ENCODE measurements around the gene VPS35L. TPM values are rescaled to one million over a fixed set of nuclear protein-coding genes. Genes with fewer than 3 reads are reported as not detected.
"Not testable (repeated sequence)": the region's sequence is repeated elsewhere in the genome, so short reads cannot be mapped to it uniquely, and the experiment has no call there.

VPS35L gene
- total RNA-seq, 1 donor from 2014 or later = 79.0 TPM

DNA sequence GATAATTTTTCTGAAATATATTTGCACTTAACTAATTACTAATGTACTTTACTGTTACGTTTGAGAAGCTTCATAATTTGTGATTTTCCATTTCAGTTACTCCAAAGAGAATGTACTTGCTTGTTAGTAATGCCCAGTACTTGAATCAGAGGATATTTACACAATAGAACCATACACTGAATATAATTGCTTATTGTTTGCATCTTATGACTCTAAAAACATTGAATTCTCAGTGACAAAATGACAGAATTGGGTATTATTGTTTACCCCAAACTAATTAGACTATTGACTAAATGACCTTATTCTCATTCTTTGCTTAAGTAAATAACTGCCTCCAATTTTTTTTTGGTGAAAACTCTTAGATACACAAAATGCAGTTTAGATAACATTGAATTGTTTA lies 22.9 kb upstream of the VPS35L start:
- TF ChIP-seq, protein P1, sequence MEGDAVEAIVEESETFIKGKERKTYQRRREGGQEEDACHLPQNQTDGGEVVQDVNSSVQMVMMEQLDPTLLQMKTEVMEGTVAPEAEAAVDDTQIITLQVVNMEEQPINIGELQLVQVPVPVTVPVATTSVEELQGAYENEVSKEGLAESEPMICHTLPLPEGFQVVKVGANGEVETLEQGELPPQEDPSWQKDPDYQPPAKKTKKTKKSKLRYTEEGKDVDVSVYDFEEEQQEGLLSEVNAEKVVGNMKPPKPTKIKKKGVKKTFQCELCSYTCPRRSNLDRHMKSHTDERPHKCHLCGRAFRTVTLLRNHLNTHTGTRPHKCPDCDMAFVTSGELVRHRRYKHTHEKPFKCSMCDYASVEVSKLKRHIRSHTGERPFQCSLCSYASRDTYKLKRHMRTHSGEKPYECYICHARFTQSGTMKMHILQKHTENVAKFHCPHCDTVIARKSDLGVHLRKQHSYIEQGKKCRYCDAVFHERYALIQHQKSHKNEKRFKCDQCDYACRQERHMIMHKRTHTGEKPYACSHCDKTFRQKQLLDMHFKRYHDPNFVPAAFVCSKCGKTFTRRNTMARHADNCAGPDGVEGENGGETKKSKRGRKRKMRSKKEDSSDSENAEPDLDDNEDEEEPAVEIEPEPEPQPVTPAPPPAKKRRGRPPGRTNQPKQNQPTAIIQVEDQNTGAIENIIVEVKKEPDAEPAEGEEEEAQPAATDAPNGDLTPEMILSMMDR (IDR thresholded peaks at IDR 0.05) = no peak
- Mint-ChIP-seq H3K9me3 (ENCODE audit: unreplicated experiment) (no peaks in the 10 kb centered on the region), H3K36me3 (ENCODE audit: unreplicated experiment) (peaks cover 19% of the 10 kb centered on the region), H3K27me3 (ENCODE audit: unreplicated experiment) (no peaks in the 10 kb centered on the region), H3K4me3 (ENCODE audit: unreplicated experiment) (no peak overlapping the region), H3K27ac (ENCODE audit: unreplicated experiment) (no peak overlapping the region), H3K4me1 (ENCODE audit: unreplicated experiment) (no peaks in the 10 kb centered on the region)
- DNase-seq (ENCODE audit: extremely low spot score, unreplicated experiment) = no peak

GRCh38 chr16:19540241-19540970 lies 15.1 kb upstream of the VPS35L start:
- peaks cover 33% of the 10 kb centered on the region for H3K36me3 Mint-ChIP-seq (ENCODE audit: unreplicated experiment)
- no peak overlapping the region for H3K27ac Mint-ChIP-seq (ENCODE audit: unreplicated experiment)
- H3K27me3 Mint-ChIP-seq (ENCODE audit: unreplicated experiment) = no peaks in the 10 kb centered on the region
- no peak overlapping the region for H3K4me3 Mint-ChIP-seq (ENCODE audit: unreplicated experiment)
- H3K9me3 Mint-ChIP-seq (ENCODE audit: unreplicated experiment) = no peaks in the 10 kb centered on the region
- DNase-seq (ENCODE audit: extremely low spot score, unreplicated experiment) = no peak
- TF ChIP-seq, protein P1 (IDR thresholded peaks at IDR 0.05) = no peak
- H3K4me1 Mint-ChIP-seq (ENCODE audit: unreplicated experiment) = no peaks in the 10 kb centered on the region

DNA sequence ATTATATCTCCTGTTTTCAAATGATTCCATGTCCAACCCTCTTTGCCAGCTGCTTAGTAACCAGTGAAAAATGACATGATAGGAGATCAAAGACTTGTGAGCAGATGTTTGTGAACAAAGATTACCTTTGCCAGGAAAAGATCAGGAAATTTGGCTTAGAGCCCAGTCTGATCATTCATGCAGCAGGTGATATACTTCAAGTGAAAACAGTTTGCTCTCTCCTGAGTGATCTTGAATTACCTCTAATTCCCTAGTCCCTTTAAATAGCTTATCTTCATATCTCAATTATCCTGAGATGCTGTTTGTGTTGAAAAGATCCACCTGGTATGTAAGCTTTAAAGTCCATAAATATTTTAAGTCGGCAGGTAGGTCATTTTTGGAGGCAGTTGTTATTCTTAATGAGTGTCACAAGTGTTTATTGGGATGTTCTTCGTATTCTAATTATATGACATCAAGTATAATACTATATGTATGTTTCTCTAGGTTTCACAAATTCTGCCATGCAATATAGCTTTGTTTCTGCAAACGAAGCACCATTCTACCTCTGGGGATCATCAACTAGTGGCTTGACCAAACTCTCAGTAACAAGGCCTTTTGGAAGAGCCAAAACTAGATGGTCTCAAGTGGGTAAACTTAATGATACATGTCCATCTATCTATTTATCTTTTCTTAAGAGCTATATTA lies 13.2 kb upstream of the VPS35L start:
- Mint-ChIP-seq H3K4me3 (ENCODE audit: unreplicated experiment) (no peak overlapping the region), H3K4me1 (ENCODE audit: unreplicated experiment) (no peaks in the 10 kb centered on the region), H3K27me3 (ENCODE audit: unreplicated experiment) (no peaks in the 10 kb centered on the region), H3K9me3 (ENCODE audit: unreplicated experiment) (no peaks in the 10 kb centered on the region), H3K36me3 (ENCODE audit: unreplicated experiment) (peaks cover 33% of the 10 kb centered on the region), H3K27ac (ENCODE audit: unreplicated experiment) (no peak overlapping the region)
- TF ChIP-seq, protein P1 (IDR thresholded peaks at IDR 0.05) = no peak
- no peak for DNase-seq (ENCODE audit: extremely low spot score, unreplicated experiment)

- H3K27me3 Mint-ChIP-seq (ENCODE audit: unreplicated experiment); H3K4me3 Mint-ChIP-seq (ENCODE audit: unreplicated experiment); H3K27ac Mint-ChIP-seq (ENCODE audit: unreplicated experiment); H3K4me1 Mint-ChIP-seq (ENCODE audit: unreplicated experiment); DNase-seq (ENCODE audit: extremely low spot score, unreplicated experiment); H3K9me3 Mint-ChIP-seq (ENCODE audit: unreplicated experiment): not testable (repeated sequence)
- peaks cover 39% of the 10 kb centered on the region for H3K36me3 Mint-ChIP-seq (ENCODE audit: unreplicated experiment)
These were observed 12.1 kb upstream of the VPS35L start for GRCh38 chr16:19543278-19543996.

- no peak for DNase-seq (ENCODE audit: extremely low spot score, unreplicated experiment)
- Mint-ChIP-seq H3K4me3 (ENCODE audit: unreplicated experiment) (no peak overlapping the region), H3K27ac (ENCODE audit: unreplicated experiment) (no peak overlapping the region), H3K9me3 (ENCODE audit: unreplicated experiment) (no peaks in the 10 kb centered on the region), H3K4me1 (ENCODE audit: unreplicated experiment) (no peaks in the 10 kb centered on the region), H3K27me3 (ENCODE audit: unreplicated experiment) (no peaks in the 10 kb centered on the region), H3K36me3 (ENCODE audit: unreplicated experiment) (peaks cover 22% of the 10 kb centered on the region)
- TF ChIP-seq, protein P1 (IDR thresholded peaks at IDR 0.05) = no peak
These were observed 7.4 kb upstream of the VPS35L start for GRCh38 chr16:19548144-19548543.

Measured in osteocyte (in vitro differentiated cells).